ENCODE data around the gene HOXD13. TPM values are rescaled to one million over a fixed set of nuclear protein-coding genes. Genes with fewer than 3 reads are reported as not detected.

HOXD13 gene
- total and polyA plus RNA-seq, 2 of the 8 experiments (the other 6 are each of a cell fraction or from before 2014, with no cell fraction given) = not detected

GRCh38 chr2:176128982-176129796 is 36.7 kb downstream of the HOXD13 start, which contains the start of gene HOXD8:
TSS of gene HOXD8 (plus strand) at chr2:176129705. CDS start at chr2:176130367, 662 bp downstream.
- H2BK15ac ChIP-seq (ENCODE audit: low read length) = no peak within 1 kb of the TSS
- H3K23ac ChIP-seq (ENCODE audit: insufficient read length) = no peak within 1 kb of the TSS
- peak within 1 kb of the TSS; percentile 57 to 70 for H3K4me2 ChIP-seq (ENCODE audit: insufficient read depth in 1 of 2, low read depth in 2 of 2, low read length in 2 of 2)
- H2BK120ac ChIP-seq (replicated peaks; ENCODE audit: low read depth, low read length) = no peak within 1 kb of the TSS
- no peak within 1 kb of the TSS for H3K14ac ChIP-seq (ENCODE audit: insufficient read length)
- no peak within 1 kb of the TSS for H3K4ac ChIP-seq (replicated peaks; ENCODE audit: insufficient read length, low read depth, low read length)
- no peak within 1 kb of the TSS for H2BK20ac ChIP-seq (ENCODE audit: low read length)
- no peak within 1 kb of the TSS for H3K9ac ChIP-seq (replicated peaks in 1 of 4; ENCODE audit: extremely low read depth in 1 of 4, low read depth in 3 of 4, low read length in 3 of 4)
- FAIRE-seq (no peak), DNase-seq (ENCODE audit: low read depth in 1 of 2, low spot score in 2 of 2) (peak in 1 of 2 experiments; percentile 69)
- H3K56ac ChIP-seq (replicated peaks; ENCODE audit: insufficient read length, low read depth, low read length) = no peak within 1 kb of the TSS
- H3K18ac ChIP-seq (ENCODE audit: extremely low read depth, low read length) = no peak within 1 kb of the TSS
- peaks cover 18 to 31% of the 10 kb centered on the region in 2 experiments for H4K20me1 ChIP-seq (replicated peaks in 1 of 2; ENCODE audit: control insufficient read depth in 1 of 2, insufficient read depth in 2 of 2, low read length in 2 of 2)
- H3K79me2 ChIP-seq (ENCODE audit: control insufficient read depth in 1 of 2, insufficient read depth in 2 of 2, low read length in 2 of 2) = no peaks in the 10 kb centered on the region
- H2BK5ac ChIP-seq (ENCODE audit: low read depth, low read length) = no peak within 1 kb of the TSS
- H4K8ac ChIP-seq (ENCODE audit: extremely low read depth, insufficient read depth, low read length) = no peak within 1 kb of the TSS; the same call in none of the 2 replicates
- H3K27ac ChIP-seq (ENCODE audit: low read depth, low read length) = no peak within 1 kb of the TSS
- WGBS, 2 experiments (ENCODE audit: extremely low coverage in 1 of 2, insufficient coverage in 1 of 2, insufficient read length in 1 of 2, insufficient replicate concordance in 2 of 2, low coverage in 1 of 2, low lambda C conversion rate in 2 of 2, missing lambda C conversion rate in 1 of 2) = 3% methylated on average over 47 of the region's 64 CpGs; no CpG with 5 or more reads in 1 of the 2 experiments
- no peaks in the 10 kb centered on the region; a peak in 1 of 4 replicates for H3K9me3 ChIP-seq (ENCODE audit: insufficient read depth in 2 of 2, low read depth in 1 of 2, low read length in 1 of 2)
- ChIA-PET POLR2A (ENCODE audit: partially characterized antibody) (no interaction called here), CTCF (ENCODE audit: partially characterized antibody) (interaction anchor here (0.9 to 6.2 kb wide), 14 partner anchors 8 to 1019 kb away, joined by 3 to 72 read pairs (median 20); partner anchors contain the start of gene HOXD10)
- H3K36me3 ChIP-seq (ENCODE audit: control insufficient read depth in 2 of 4, insufficient read depth in 4 of 4, low read length in 3 of 4) = peaks cover 0 to 20% (median 0%) of the 10 kb centered on the region in 4 experiments; a peak in 1 of 8 replicates
- H2AFZ ChIP-seq (ENCODE audit: low read length) = no peak within 1 kb of the TSS
- H3K79me1 ChIP-seq (ENCODE audit: low read depth, low read length) = no peaks in the 10 kb centered on the region
- H4K91ac ChIP-seq (replicated peaks; ENCODE audit: insufficient read length, low read length) = no peak within 1 kb of the TSS
- peak within 1 kb of the TSS in 2 of 4 experiments; percentile 11 to 24; a peak in 3 of 8 replicates for H3K4me3 ChIP-seq (ENCODE audit: extremely low read depth in 1 of 4, insufficient read depth in 2 of 4, low read depth in 3 of 4, low read length in 4 of 4)
- H4K5ac ChIP-seq (ENCODE audit: insufficient read length, low read depth, low read length) = no peak within 1 kb of the TSS
- H2BK12ac ChIP-seq (ENCODE audit: low read depth, low read length) = 0 out of 2 replicates have a peak within 1 kb of the TSS, but pooled peaks have one; percentile 53
- peaks cover 94 to 100% (median 98%) of the 10 kb centered on the region in 4 experiments for H3K27me3 ChIP-seq (replicated peaks in 1 of 4; ENCODE audit: control insufficient read depth in 3 of 4, extremely low read depth in 1 of 4, insufficient read depth in 3 of 4, low read length in 3 of 4)
- peak within 1 kb of the TSS; percentile 17; the same call in 1 of the 2 replicates for H2AK5ac ChIP-seq (ENCODE audit: low read depth, low read length)
- H3K23me2 ChIP-seq (ENCODE audit: low read depth, low read length) = no peaks in the 10 kb centered on the region; the same call in 1 of the 2 replicates
- H3K4me1 ChIP-seq (replicated peaks in 1 of 4; ENCODE audit: control insufficient read depth in 3 of 4, insufficient read depth in 4 of 4, low read length in 3 of 4) = peaks cover 0 to 11% (median 5%) of the 10 kb centered on the region in 4 experiments; a peak in 6 of 7 replicates
- TF ChIP-seq HDAC6 (IDR thresholded peaks at IDR 0.05; ENCODE audit: low read depth, low read length) (no peak), SRF (IDR thresholded peaks at IDR 0.05; ENCODE audit: low read depth, low read length) (no peak), JUND (IDR thresholded peaks at IDR 0.05; ENCODE audit: low read length) (no peak), TAF7 (optimal IDR thresholded peaks at IDR 0.05; ENCODE audit: borderline replicate concordance, low read depth, low read length) (no peak), POLR2A (IDR thresholded peaks at IDR 0.05; ENCODE audit: control extremely low read depth in 1 of 2, low read depth in 2 of 2, low read length in 2 of 2) (no peak), MAX (IDR thresholded peaks at IDR 0.05) (peak; percentile 56), POU5F1 (IDR thresholded peaks at IDR 0.05; ENCODE audit: low read depth, low read length) (no peak), NRF1 (IDR thresholded peaks at IDR 0.05; ENCODE audit: low read depth, low read length) (no peak), RFX5 (IDR thresholded peaks at IDR 0.05; ENCODE audit: borderline replicate concordance, low read depth, low read length) (no peak), SP4 (IDR thresholded peaks at IDR 0.05; ENCODE audit: low read length) (no peak), KDM4A (IDR thresholded peaks at IDR 0.05; ENCODE audit: low read depth, low read length, severe bottlenecking) (peak; percentile 26), FOSL1 (IDR thresholded peaks at IDR 0.05; ENCODE audit: insufficient read depth, low read depth, low read length) (no peak)

Data from H1 (cell line).